Activated T-helper 17 cell treated with anti-CD3 and anti-CD28 coated beads, Interleukin-2, amount 50 U/mL, for 72 hours (primary cell): ENCODE measurements around the gene MRPL33. TPM values are rescaled to one million over a fixed set of nuclear protein-coding genes. Genes with fewer than 3 reads are reported as not detected.

Experiments
- ATAC-seq: fragments of 150-1000 bp; cut with Tn5 transposase; replicated peaks from 2 replicates; pipeline ENCODE4 v1.10.0; 2021; ENCODE audit warnings: mild to moderate bottlenecking, moderate library complexity
- H3K27ac Mint-ChIP-seq: one replicate; pipeline ENCODE4 v1.8.0; 2022; ENCODE audit warnings: mixed read lengths
- H3K27me3 Mint-ChIP-seq: one replicate; pipeline ENCODE4 v1.8.0; 2022; ENCODE audit warnings: mixed read lengths
- H3K36me3 Mint-ChIP-seq: one replicate; pipeline ENCODE4 v1.8.0; 2022; ENCODE audit warnings: low read depth, mild to moderate bottlenecking, mixed read lengths
- H3K4me1 Mint-ChIP-seq: one replicate; pipeline ENCODE4 v1.8.0; 2022; ENCODE audit warnings: mixed read lengths
- H3K4me3 Mint-ChIP-seq: one replicate; pipeline ENCODE4 v1.8.0; 2022; ENCODE audit warnings: mild to moderate bottlenecking, mixed read lengths
- H3K9me3 Mint-ChIP-seq: one replicate; pipeline ENCODE4 v1.8.0; 2022; ENCODE audit warnings: mixed read lengths
- total RNA-seq, 2 donors: library from RNA; stranded (reverse); gene quantifications; one replicate each; pipeline ENCODE4 v1.2.3, GENCODE V29; 2022

MRPL33 gene
- 10 to 100 TPM; 53.1 to 76.3 TPM for total RNA-seq

DNA sequence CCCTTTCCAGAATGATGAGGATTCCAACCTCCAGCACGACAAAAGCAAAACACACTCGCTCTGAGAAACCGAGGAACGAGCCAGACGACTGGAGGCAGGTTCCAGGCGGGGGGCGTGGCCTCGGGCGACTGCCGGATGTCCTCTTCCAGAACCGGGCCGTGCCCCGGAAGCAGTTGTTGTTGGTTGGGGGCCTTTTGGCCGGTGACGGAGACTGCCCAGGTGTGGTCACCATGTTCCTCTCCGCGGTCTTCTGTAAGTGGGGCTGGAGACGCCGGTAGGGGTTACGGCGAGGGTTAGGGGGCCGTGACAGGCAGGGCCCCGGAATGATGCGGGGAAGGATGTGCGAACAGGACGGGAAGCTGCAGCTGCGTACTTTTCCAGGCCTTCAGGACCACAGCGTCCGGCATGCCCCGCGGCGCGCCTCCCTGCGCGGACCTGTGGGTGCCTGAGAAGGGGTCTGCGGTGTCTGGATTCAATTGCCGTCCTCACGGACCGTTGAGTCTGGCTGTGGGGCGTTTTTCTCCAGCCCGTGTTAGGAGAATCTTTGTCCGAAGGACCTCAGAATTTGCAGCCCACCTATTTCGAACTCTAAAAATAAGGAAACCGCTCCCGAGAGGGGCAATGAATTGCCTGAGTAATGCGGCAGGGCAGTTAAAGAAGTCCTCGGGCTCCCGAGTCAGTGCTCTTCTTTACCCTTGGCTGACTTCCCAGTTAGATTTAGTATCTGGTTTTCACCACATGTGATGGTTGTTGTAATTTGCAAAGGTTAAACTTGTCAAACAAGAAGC is at the start of gene MRPL33:
TSS of gene MRPL33 (plus strand) at position 172 of the 788 bp plus-strand sequence. CDS start at position 231, 59 bp downstream.
- ATAC-seq = peak; percentile 100
- H3K4me1 Mint-ChIP-seq = peaks cover 24% of the 10 kb centered on the region
- H3K4me3 Mint-ChIP-seq = peak within 1 kb of the TSS; percentile 90
- no peaks in the 10 kb centered on the region for H3K27me3 Mint-ChIP-seq
- H3K27ac Mint-ChIP-seq = peak within 1 kb of the TSS; percentile 92
- H3K36me3 Mint-ChIP-seq = peaks cover 40% of the 10 kb centered on the region
- H3K9me3 Mint-ChIP-seq = no peaks in the 10 kb centered on the region

DNA sequence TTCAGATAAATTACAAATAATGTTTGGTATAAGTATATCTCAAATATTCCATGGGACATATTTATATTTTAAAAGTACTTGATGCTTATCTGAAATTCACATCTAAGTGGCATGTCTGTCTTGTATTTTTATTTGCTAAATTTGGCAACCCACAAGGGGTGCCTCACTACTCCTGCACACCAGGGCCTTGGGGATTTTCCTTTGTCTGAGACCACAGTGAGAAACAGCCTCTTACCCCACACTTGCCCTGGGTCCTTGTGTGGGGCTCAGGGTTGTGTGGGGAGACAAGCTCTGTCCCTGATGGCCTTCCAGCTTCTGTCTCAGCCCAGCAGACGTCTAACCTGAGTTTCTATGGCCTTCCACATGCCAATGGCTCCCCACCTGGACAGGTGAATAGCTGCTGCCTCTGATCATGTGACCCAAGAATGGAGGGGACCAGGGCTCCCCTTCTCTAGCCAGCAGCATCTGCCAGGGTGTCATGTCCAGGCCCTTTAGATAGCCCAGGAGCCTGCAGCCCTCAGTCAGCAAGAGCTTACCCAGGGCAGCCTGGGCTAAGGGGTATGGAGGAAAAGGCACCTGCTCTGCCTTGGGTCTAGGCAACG is 49.5 kb upstream of the MRPL33 start:
- H3K36me3 Mint-ChIP-seq = no peaks in the 10 kb centered on the region
- H3K27ac Mint-ChIP-seq = no peak overlapping the region
- ATAC-seq = no peak
- no peaks in the 10 kb centered on the region for H3K27me3 Mint-ChIP-seq
- no peak overlapping the region for H3K4me3 Mint-ChIP-seq
- no peaks in the 10 kb centered on the region for H3K9me3 Mint-ChIP-seq
- H3K4me1 Mint-ChIP-seq = peaks cover 25% of the 10 kb centered on the region

DNA sequence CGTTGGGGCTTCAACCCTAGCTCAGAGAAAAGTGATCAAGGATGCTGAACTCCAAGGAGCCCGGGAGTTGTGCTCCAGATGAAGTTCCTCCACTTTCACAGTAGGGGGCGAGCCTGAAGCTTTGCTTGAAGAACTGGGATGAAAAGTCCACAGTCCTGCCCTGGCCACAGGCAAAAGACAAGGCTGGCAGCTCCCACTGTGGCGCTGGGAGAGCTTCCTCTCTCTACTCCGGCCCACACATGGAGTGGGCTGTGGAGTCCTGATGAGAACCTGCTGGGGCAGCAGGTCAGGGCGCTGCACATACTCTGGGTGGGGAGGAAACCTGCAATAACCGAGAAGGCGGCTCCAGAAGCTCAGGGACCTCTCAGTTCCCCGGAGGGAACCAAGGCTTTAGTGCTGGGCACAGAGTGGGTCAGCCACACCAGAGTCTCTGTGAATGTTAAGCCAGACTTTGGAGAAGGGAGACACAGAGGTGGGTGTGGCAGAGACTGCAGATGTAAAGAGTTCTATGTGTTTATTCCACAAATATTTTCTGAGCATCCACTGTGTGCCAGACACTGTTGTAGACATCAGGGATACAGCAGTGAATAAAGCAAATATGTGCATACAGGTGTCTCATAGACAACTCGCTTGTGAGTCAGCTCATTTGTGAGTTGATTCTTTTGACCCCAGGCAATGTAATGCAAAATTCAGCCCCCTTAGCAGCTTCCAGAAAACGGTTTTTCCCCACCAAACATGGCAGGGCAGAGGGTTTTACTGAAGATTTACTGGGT is 48.0 kb upstream of the MRPL33 start:
- Mint-ChIP-seq H3K27me3 (no peaks in the 10 kb centered on the region), H3K36me3 (no peaks in the 10 kb centered on the region), H3K4me1 (peaks cover 26% of the 10 kb centered on the region), H3K4me3 (no peak overlapping the region), H3K9me3 (no peaks in the 10 kb centered on the region), H3K27ac (no peak overlapping the region)
- no peak for ATAC-seq

GRCh38 chr2:27724191-27724590 is 47.3 kb upstream of the MRPL33 start:
- no peaks in the 10 kb centered on the region for H3K9me3 Mint-ChIP-seq
- H3K36me3 Mint-ChIP-seq = no peaks in the 10 kb centered on the region
- peaks cover 26% of the 10 kb centered on the region for H3K4me1 Mint-ChIP-seq
- ATAC-seq = no peak
- H3K27ac Mint-ChIP-seq = no peak overlapping the region
- H3K27me3 Mint-ChIP-seq = no peaks in the 10 kb centered on the region
- H3K4me3 Mint-ChIP-seq = no peak overlapping the region

DNA sequence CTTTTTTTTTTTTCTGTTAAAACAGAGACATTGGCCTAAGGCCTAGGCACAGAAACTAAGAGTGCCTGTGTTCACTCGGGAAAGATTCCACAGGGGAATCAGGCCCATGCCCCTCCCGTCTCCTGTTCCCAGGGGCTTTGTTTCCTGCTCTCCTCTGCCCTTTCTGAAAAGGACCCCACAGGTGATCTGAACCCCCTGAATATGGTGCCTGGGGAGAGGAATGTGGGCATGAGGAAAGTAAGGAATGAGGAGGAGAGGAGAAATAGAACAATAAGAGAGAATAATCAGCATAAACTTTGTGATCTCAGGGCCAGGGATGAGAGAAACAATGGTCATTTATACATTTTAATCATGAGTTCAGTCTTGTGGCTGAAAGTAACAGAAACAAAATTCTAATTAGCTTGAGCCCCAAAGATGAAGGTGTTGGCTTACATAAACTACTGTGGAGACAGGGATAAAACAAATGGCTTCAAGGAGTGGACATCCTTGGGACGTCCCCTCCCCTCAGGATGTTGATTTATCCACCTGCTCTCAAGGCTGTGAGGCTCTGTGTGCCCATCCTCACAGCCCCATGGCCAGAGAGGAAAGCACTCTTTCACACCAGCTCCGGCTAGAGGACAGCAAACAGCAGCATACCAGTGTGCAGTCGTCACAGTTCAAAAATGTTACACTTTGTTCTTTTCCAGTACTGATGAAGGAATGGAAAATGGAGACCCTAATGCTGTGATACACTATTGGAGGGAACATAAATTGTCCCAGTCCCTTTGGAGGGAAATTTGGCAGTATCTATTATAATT is 46.4 kb upstream of the MRPL33 start:
- H3K9me3 Mint-ChIP-seq = no peaks in the 10 kb centered on the region
- ATAC-seq = no peak
- H3K4me1 Mint-ChIP-seq = peaks cover 20% of the 10 kb centered on the region
- H3K27ac Mint-ChIP-seq = peak overlapping the region; percentile 15
- H3K36me3 Mint-ChIP-seq = no peaks in the 10 kb centered on the region
- H3K27me3 Mint-ChIP-seq = no peaks in the 10 kb centered on the region
- H3K4me3 Mint-ChIP-seq = no peak overlapping the region

- peak; percentile 43 for ATAC-seq
These were observed 44.3 kb upstream of the MRPL33 start for GRCh38 chr2:27727257-27727656.

GRCh38 chr2:27728081-27728858 is 43.2 kb upstream of the MRPL33 start:
- no peak overlapping the region for H3K4me3 Mint-ChIP-seq

More at GRCh38 chr2:27727257-27727656, 44.3 kb upstream of the MRPL33 start:
- Mint-ChIP-seq H3K4me3 (no peak overlapping the region), H3K27ac (no peak overlapping the region), H3K36me3 (no peaks in the 10 kb centered on the region), H3K9me3 (no peaks in the 10 kb centered on the region), H3K4me1 (peaks cover 9% of the 10 kb centered on the region), H3K27me3 (no peaks in the 10 kb centered on the region)

GRCh38 chr2:27729198-27729597 is 42.3 kb upstream of the MRPL33 start:
- ATAC-seq = no peak
- H3K27me3 Mint-ChIP-seq = no peaks in the 10 kb centered on the region
- H3K36me3 Mint-ChIP-seq = no peaks in the 10 kb centered on the region
- no peak overlapping the region for H3K4me3 Mint-ChIP-seq
- H3K27ac Mint-ChIP-seq = no peak overlapping the region
- peaks cover 3% of the 10 kb centered on the region for H3K4me1 Mint-ChIP-seq
- no peaks in the 10 kb centered on the region for H3K9me3 Mint-ChIP-seq

More at GRCh38 chr2:27728081-27728858, 43.2 kb upstream of the MRPL33 start:
- Mint-ChIP-seq H3K36me3 (no peaks in the 10 kb centered on the region), H3K27me3 (no peaks in the 10 kb centered on the region), H3K9me3 (no peaks in the 10 kb centered on the region), H3K4me1 (peaks cover 7% of the 10 kb centered on the region), H3K27ac (no peak overlapping the region)
- ATAC-seq = no peak

- H3K4me3 Mint-ChIP-seq = no peak overlapping the region
These were observed 41.9 kb upstream of the MRPL33 start for GRCh38 chr2:27729614-27730013.

GRCh38 chr2:27730261-27730662 is 41.3 kb upstream of the MRPL33 start:
- Mint-ChIP-seq H3K4me3 (no peak overlapping the region), H3K27ac (no peak overlapping the region), H3K4me1 (peaks cover 9% of the 10 kb centered on the region), H3K27me3 (no peaks in the 10 kb centered on the region), H3K9me3 (no peaks in the 10 kb centered on the region), H3K36me3 (no peaks in the 10 kb centered on the region)
- no peak for ATAC-seq

More at GRCh38 chr2:27729614-27730013, 41.9 kb upstream of the MRPL33 start:
- Mint-ChIP-seq H3K9me3 (no peaks in the 10 kb centered on the region), H3K36me3 (no peaks in the 10 kb centered on the region), H3K4me1 (peaks cover 3% of the 10 kb centered on the region), H3K27me3 (no peaks in the 10 kb centered on the region), H3K27ac (no peak overlapping the region)
- no peak for ATAC-seq

- Mint-ChIP-seq H3K36me3 (no peaks in the 10 kb centered on the region), H3K4me1 (peaks cover 9% of the 10 kb centered on the region), H3K27me3 (no peaks in the 10 kb centered on the region), H3K9me3 (no peaks in the 10 kb centered on the region), H3K27ac (peak overlapping the region; percentile 6), H3K4me3 (no peak overlapping the region)
- no peak for ATAC-seq
These were observed 40.4 kb upstream of the MRPL33 start for GRCh38 chr2:27730980-27731691.

- Mint-ChIP-seq H3K4me3 (peak overlapping the region; percentile 68), H3K36me3 (no peaks in the 10 kb centered on the region), H3K9me3 (no peaks in the 10 kb centered on the region), H3K4me1 (peaks cover 9% of the 10 kb centered on the region), H3K27ac (no peak overlapping the region), H3K27me3 (no peaks in the 10 kb centered on the region)
- ATAC-seq = peak; percentile 55
These were observed 37.2 kb upstream of the MRPL33 start for GRCh38 chr2:27734305-27734704.
